GM19438 (cell line): ENCODE data around the gene ZNF296.
A peak's percentile ranks its signal among the peaks of the same experiment; 100 is the strongest.

Source experiments
- ATAC-seq: cut with Tn5 transposase; IDR thresholded peaks from one replicate; pipeline ENCODE4 v1.9.1; 2021; ENCODE audit warnings: low read depth; ENCODE audit not compliant: unreplicated experiment

The ZNF296 gene

DNA sequence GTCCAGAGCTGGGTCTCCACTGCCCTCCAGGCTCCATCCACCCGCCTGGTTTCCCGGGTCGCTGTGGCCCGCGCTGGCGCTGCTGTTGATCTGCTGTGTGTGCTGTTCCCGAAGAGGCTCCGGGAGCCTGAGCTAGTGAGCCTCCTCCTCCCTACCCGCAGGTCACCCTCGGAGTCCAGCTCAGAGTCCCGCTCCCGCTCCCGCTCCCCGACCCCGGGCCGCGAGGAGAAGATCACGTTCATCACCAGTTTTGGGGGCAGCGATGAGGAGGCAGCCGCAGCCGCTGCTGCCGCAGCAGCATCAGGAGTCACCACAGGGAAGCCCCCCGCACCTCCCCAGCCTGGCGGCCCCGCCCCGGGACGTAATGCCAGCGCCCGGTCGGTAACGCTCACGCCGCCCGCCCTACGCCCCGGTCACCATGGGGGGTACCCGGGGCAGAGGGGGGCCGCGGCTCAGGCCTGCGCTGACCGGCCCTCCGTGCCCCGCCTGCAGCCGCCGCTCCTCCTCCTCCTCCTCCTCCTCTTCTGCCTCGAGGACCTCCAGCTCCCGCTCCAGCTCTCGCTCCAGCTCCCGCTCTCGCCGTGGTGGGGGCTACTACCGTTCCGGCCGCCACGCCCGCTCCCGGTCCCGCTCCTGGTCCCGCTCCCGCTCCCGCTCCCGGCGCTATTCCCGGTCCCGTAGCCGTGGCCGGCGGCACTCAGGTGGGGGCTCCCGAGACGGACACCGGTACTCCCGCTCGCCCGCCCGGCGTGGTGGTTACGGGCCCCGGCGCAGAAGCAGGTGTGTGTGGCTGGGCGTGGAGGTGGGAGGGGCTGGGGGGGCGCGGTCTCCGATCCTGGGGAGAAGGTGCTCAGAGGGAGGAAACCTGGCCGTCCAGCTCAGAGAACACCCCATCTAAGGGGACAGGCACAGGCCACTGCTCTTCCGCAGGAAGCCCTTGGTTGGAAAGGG, 12.2 kb downstream of the ZNF296 start:
- ATAC-seq, result no peak

GRCh38 chr19:45061965-45062364, 14.3 kb downstream of the ZNF296 start:
- ATAC-seq, result no peak

- ATAC-seq, result no peak
These were observed 16.9 kb downstream of the ZNF296 start for GRCh38 chr19:45059258-45059965.

GRCh38 chr19:45058622-45059159, 17.6 kb downstream of the ZNF296 start:
- no peak for ATAC-seq

- no peak for ATAC-seq
These were observed 18.8 kb downstream of the ZNF296 start for GRCh38 chr19:45057444-45057843.

- no peak for ATAC-seq
These were observed 19.4 kb downstream of the ZNF296 start for GRCh38 chr19:45056831-45057230.

GRCh38 chr19:45051929-45052579, 24.2 kb downstream of the ZNF296 start:
- no peak for ATAC-seq

DNA sequence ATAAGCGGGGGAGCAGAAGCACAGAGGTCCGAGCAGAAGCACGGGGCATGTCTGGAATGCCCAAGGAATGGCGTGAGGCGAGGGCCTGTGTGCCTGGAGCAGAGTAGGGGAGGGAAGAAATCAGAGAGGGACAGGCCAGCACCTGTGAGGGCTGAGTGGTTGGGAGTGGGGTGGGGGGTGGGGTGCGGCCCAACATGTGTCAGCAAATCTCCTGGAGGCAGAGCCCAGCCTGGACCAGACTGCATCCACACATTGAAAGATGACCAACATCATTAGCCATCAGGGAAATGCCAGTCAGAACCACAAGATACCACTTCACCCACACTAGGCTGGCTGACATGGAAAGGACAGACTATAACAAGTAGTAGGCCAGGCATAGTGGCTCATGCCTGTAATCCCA, 26.2 kb downstream of the ZNF296 start:
- ATAC-seq, result no peak

- no peak for ATAC-seq
These were observed 27.1 kb downstream of the ZNF296 start for GRCh38 chr19:45049073-45049736.

DNA sequence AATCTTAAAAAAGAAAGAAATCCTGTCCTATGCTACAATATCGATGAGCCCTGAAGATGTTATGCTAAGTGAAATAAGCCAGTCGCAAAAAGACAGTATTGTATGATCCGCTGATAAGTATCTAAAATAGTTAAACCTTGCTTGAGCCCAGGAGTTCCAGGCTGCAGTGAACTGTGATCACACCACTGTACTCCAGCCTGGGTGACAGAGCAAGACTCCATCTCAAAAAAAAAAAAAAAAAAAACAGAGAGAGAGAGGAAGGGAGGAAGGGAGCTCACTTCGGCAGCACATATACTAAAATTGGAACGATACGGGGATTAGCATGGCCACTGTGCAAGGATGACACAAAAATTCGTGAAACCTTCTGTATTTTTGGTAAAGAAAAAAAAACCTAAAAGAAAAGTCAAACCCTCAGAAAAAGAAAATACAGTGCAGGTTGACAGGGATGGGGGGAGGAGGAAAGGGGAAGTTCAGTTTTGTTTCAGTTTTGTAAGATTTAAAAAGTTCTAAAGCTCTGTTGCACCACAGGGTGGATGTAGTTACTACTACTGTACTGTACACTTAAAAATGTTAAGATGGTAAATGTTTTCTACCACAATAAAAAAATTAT, 29.0 kb downstream of the ZNF296 start:
- no peak for ATAC-seq

GRCh38 chr19:45046355-45046754, 29.9 kb downstream of the ZNF296 start:
- no peak for ATAC-seq

GRCh38 chr19:45045671-45046353, 30.5 kb downstream of the ZNF296 start:
- no peak for ATAC-seq

DNA sequence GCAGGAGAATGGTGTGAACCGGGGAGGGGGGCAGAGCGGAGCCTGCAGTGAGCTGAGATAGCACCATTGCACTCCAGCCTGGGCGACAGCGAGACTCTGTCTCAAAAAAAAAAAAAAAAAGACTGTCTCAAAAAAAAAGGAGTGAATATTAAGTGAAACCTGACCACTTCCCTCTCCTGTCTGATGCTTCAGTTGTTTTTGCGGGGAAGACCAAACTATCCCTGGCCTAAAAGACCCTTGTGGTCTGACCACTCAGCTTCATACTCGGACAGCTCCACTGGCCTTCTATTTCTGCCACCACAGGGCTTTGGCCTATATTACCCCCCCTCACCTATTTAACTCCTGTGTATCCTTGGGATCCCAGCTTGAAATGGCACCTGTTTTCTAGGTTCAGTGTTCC, 35.2 kb downstream of the ZNF296 start:
- no peak for ATAC-seq

GRCh38 chr19:45040059-45040771, 36.1 kb downstream of the ZNF296 start:
- no peak for ATAC-seq

DNA sequence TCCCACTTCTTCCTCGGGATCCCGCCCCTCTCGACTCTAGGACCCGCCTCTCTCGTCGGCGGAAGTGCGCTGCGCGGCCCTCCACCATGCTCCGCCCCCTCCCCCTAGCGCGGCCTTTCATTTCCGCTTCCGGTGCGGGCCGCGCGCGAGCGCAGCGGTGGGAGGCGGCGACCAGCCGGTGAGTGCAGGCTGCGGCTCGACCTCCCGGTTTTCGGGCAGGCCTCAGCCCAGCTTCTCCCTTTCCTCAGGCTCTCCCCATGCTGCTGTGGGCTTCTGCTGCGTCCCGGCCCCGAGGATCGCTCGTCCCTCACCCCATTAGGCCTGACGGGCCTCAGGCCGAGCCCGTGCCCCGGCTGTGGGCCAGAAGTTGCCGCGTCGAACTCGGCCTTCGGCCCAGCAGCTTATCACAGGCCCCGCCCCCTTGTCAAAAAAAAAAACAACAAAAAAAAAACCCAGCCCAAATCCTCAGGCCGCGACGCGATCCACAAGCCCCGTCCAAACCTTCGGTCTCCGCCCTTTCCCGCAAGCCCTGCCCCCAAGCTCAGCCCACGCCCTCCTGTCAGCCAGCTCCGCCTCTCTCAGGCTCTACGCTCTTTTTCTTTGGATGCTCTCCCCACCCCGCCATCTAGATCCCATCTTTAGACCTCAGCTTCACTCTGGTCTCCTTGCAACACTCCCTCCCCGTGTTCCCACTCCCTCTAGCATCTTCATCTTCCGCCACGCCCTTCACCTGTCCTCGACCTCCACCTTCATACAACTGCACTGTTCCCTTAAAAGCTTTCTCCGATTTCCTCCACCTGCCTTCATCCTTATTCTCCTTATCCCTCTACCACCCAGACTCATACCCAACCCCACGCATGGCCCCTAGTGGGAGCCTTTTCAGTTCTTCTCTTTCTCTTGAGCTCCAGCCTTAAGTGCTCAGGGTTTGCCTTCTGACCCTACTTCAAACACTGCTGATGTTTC, 37.1 kb downstream of the ZNF296 start, which contains the start of gene CLASRP:
Gene CLASRP (plus strand): TSS at position 115 of the 963 bp plus-strand sequence. CDS start 1,168 bp downstream, outside the sequence.
- peak; percentile 88 for ATAC-seq

DNA sequence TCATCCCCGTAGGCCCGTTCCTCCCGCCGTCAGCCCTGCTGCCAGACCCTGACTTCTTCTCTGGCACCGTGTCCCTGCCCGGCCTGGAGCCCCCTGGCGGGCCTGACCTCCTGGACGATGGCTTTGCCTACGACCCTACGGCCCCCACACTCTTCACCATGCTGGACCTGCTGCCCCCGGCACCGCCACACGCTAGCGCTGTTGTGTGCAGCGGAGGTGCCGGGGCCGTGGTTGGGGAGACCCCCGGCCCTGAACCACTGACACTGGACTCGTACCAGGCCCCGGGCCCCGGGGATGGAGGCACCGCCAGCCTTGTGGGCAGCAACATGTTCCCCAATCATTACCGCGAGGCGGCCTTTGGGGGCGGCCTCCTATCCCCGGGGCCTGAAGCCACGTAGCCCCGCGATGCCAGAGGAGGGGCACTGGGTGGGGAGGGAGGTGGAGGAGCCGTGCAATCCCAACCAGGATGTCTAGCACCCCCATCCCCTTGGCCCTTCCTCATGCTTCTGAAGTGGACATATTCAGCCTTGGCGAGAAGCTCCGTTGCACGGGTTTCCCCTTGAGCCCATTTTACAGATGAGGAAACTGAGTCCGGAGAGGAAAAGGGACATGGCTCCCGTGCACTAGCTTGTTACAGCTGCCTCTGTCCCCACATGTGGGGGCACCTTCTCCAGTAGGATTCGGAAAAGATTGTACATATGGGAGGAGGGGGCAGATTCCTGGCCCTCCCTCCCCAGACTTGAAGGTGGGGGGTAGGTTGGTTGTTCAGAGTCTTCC, 38.7 kb downstream of the ZNF296 start:
- ATAC-seq, result no peak

- no peak for ATAC-seq
These were observed 40.5 kb downstream of the ZNF296 start for GRCh38 chr19:45035755-45036154.
